Upper lobe of right lung (tissue), 1 donor: ENCODE results near the gene PTP4A1. TPM values are rescaled to one million over a fixed set of nuclear protein-coding genes. Genes with fewer than 3 reads are reported as not detected.

Experiments
- ATAC-seq: fragments of 200-7000 bp; cut with Tn5 transposase; one replicate; pipeline ENCODE4 v1.9.1; 2020; ENCODE audit warnings: mild to moderate bottlenecking, moderate library complexity
- DNase-seq: peaks from one replicate; pipeline ENCODE4 v3.0.0-alpha.2; 2020
- H3K27ac ChIP-seq: fragments of 200-600 bp; one replicate; pipeline ENCODE4 v1.8.0; 2022
- H3K27me3 ChIP-seq: fragments of 200-600 bp; one replicate; pipeline ENCODE4 v1.8.0; 2022; ENCODE audit warnings: mild to moderate bottlenecking
- H3K36me3 ChIP-seq: fragments of 200-600 bp; one replicate; pipeline ENCODE4 v1.8.0; 2022
- H3K4me1 ChIP-seq: fragments of 200-600 bp; one replicate; pipeline ENCODE4 v1.8.0; 2022
- H3K4me3 ChIP-seq: fragments of 200-600 bp; one replicate; pipeline ENCODE4 v1.8.0; 2022; ENCODE audit warnings: mild to moderate bottlenecking
- H3K9me3 ChIP-seq: fragments of 200-600 bp; one replicate; pipeline ENCODE4 v1.8.0; 2022
- intact Hi-C: fragments of 100-400 bp; cut with DNase I; formaldehyde crosslinking; loops from one replicate; pipeline ENCODE4 v1.11.0; 2022
- total RNA-seq: library from RNA; stranded (reverse); fragmentation: NEBNext Ultra II Directional; extraction: Animal tissue kit (Norgen Biotek cat#: 25700); gene quantifications from one replicate; pipeline ENCODE4 v1.2.1, GENCODE V29; 2021
- TF ChIP-seq, protein P1 (sequence below): fragments of 200-600 bp; IDR thresholded peaks from one replicate; pipeline ENCODE4 v1.8.0; 2022; ENCODE audit warnings: antibody characterized with exemption
- donor health status: DM: no; HTN: yes; CAD: no; lungs with severe emphysema.

The PTP4A1 gene
- total RNA-seq, 1 donor from 2014 or later, result 55.6 TPM

DNA sequence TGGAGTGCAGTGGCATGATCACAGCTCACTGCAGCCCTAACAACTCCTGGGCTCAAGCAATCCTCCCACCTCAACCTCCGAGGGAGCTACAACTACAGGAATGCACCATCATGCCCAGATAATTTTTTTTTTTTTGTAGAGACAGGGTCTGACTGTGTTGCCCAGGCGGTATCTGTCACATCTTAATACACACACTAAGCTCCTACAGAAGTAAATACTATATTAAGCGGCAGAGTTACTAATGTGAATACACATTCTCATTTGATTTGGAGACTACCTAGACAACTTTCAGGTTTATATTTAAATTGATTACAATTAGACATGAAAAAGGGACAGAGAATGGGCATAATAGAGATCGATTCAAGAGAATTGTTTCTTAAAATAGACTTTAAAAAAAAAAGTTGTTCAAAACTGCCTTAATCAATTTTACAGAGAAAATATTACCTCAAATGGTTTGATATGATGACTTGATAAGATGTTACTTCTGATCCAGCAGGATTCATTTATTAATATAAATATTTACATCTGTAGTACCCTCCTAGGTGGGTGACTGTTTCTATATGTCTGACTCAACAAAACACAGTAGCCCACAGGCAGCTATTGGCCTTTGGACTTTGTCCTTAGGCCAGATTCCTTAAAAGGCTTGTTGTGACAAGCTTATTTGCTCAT lies 7.1 kb upstream of the PTP4A1 start:
- intact Hi-C loops, result no loop called here
- Histone ChIP-seq H3K36me3 (no peaks in the 10 kb centered on the region), H3K27me3 (no peaks in the 10 kb centered on the region), H3K9me3 (no peaks in the 10 kb centered on the region), H3K4me1 (no peaks in the 10 kb centered on the region), H3K27ac (no peak overlapping the region), H3K4me3 (no peak overlapping the region)
- DNase-seq, result no peak
- TF ChIP-seq, protein P1, sequence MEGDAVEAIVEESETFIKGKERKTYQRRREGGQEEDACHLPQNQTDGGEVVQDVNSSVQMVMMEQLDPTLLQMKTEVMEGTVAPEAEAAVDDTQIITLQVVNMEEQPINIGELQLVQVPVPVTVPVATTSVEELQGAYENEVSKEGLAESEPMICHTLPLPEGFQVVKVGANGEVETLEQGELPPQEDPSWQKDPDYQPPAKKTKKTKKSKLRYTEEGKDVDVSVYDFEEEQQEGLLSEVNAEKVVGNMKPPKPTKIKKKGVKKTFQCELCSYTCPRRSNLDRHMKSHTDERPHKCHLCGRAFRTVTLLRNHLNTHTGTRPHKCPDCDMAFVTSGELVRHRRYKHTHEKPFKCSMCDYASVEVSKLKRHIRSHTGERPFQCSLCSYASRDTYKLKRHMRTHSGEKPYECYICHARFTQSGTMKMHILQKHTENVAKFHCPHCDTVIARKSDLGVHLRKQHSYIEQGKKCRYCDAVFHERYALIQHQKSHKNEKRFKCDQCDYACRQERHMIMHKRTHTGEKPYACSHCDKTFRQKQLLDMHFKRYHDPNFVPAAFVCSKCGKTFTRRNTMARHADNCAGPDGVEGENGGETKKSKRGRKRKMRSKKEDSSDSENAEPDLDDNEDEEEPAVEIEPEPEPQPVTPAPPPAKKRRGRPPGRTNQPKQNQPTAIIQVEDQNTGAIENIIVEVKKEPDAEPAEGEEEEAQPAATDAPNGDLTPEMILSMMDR, result no peak
- no peak for ATAC-seq

GRCh38 chr6:63565727-63566596 lies 6.3 kb upstream of the PTP4A1 start:
- intact Hi-C loops, result no loop called here
- no peak for DNase-seq
- H3K4me1 ChIP-seq, result no peaks in the 10 kb centered on the region

DNA sequence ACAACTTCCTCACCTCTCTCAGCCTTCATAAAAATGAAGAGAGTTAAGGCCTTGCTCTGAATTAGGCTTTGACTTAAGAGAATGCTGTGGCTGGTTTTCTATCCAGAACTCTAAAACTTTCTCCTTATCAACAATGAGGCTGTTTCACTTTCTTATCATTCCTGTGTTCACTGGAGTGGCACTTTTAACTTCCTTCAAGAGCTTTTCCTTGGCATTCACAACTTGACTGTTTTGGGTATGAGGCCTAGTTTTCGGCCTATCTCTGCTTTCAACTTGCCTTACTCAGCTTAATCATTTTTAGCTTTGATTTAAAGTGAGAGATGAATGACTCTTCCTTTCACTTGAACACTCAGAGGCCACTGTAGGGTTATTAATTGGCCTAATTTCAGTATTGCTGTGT lies 4.3 kb upstream of the PTP4A1 start:
- Histone ChIP-seq H3K4me1 (no peaks in the 10 kb centered on the region), H3K36me3 (no peaks in the 10 kb centered on the region), H3K9me3 (no peaks in the 10 kb centered on the region), H3K27me3 (no peaks in the 10 kb centered on the region), H3K4me3 (no peak overlapping the region), H3K27ac (peak overlapping the region; percentile 43)
- ATAC-seq (no peak), DNase-seq (no peak)
- intact Hi-C loops, result no loop called here
- TF ChIP-seq, protein P1, result no peak

More at GRCh38 chr6:63565727-63566596, 6.3 kb upstream of the PTP4A1 start:
- Histone ChIP-seq H3K4me3 (no peak overlapping the region), H3K36me3 (no peaks in the 10 kb centered on the region), H3K27ac (no peak overlapping the region), H3K9me3 (no peaks in the 10 kb centered on the region), H3K27me3 (no peaks in the 10 kb centered on the region)
- ATAC-seq, result no peak
- TF ChIP-seq, protein P1, result no peak

DNA sequence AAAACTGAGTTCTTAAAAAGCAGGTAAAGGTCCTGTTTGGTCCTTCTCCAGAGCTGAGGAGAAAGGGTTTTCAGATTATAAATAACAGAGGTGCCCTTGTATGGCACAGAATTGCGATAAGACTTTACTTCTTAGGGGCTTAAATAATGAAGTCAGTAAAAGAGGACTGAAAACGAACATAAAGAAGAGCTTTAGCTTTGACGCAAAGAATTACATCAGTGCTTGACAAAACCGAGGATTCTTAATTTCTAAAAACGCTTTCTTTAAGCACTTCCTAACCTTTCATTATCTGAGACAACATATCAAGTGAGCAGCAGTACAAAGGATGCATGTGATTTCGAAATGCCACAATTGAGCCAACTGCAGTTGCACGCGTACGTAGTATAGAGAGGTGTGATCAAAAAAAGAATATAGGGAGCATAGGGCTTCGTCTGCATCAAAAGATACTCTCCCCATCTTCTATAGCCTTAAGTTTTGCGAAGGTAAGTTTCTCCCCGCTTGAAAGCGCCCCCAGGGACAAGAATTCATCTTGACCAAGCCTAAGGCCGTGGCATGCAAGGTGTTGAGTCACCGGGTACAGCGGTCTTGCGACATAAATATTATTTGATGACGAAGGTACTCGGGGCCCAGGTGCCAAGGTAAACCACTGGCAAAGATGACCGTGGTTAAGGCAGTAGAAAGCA lies 778 bp upstream of the PTP4A1 start:
- ATAC-seq (peak; percentile 44), DNase-seq (peak; percentile 80)
- intact Hi-C loops, result no loop called here
- H3K9me3 ChIP-seq, result no peaks in the 10 kb centered on the region
- H3K27me3 ChIP-seq, result no peaks in the 10 kb centered on the region
- H3K4me3 ChIP-seq, result peak overlapping the region; percentile 90
- peaks cover 4% of the 10 kb centered on the region for H3K36me3 ChIP-seq
- H3K27ac ChIP-seq, result peak overlapping the region; percentile 99
- H3K4me1 ChIP-seq, result no peaks in the 10 kb centered on the region
- TF ChIP-seq, protein P1, result no peak

DNA sequence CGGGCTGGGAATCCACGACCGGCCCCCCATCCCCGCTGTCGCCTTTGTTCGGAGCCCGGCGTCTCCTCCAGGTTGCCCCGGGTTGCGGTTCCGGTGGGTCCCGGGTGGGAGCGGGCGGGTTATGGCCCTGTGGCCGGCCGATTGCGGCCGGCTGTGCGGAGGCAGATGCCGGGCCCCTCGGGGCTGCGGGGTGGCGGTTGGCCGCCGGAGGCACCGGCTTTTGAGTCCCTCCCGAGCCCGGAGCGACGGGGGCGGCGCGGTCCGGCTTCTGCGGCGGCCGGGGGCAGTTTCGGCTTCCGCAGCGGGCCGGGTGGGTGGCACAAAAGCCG lies 431 bp downstream of the PTP4A1 start:
- ATAC-seq, result peak; percentile 0
- Histone ChIP-seq H3K9me3 (no peaks in the 10 kb centered on the region), H3K27ac (peak overlapping the region; percentile 99), H3K36me3 (peaks cover 16% of the 10 kb centered on the region), H3K4me1 (no peaks in the 10 kb centered on the region), H3K27me3 (no peaks in the 10 kb centered on the region), H3K4me3 (peak overlapping the region; percentile 90)
- intact Hi-C loops, result no loop called here
- TF ChIP-seq, protein P1, result no peak
- no peak for DNase-seq
